Activated CD4-positive, alpha-beta T cell treated with anti-CD3 and anti-CD28 coated beads, Interleukin-10, Interleukin-2, amounts not matched to agents 100 ng/mL and 50 ng/mL, durations not matched to agents 16 hours and 8 hours (primary cell): ENCODE data around the gene FBRS.
"Not testable (repeated sequence)": the region's sequence is repeated elsewhere in the genome, so short reads cannot be mapped to it uniquely, and the experiment has no call there.

ENCODE experiments used
- DNase-seq: peaks from one replicate; pipeline ENCODE4 v3.0.0-alpha.2; 2020

The FBRS gene

GRCh38 chr16:30665830-30666190 is 7.6 kb downstream of the FBRS start:
- no peak for DNase-seq

- no peak for DNase-seq
Measured at GRCh38 chr16:30666681-30667080, 8.4 kb downstream of the FBRS start.

GRCh38 chr16:30667361-30667905 is 9.2 kb downstream of the FBRS start:
- DNase-seq, result no peak

- DNase-seq, result no peak
Measured at GRCh38 chr16:30668393-30668792, 10.2 kb downstream of the FBRS start.

- no peak for DNase-seq
Measured at GRCh38 chr16:30669026-30669902, 11.0 kb downstream of the FBRS start.

GRCh38 chr16:30669903-30670824 is 11.9 kb downstream of the FBRS start:
- DNase-seq, result no peak

- DNase-seq, result no peak
Measured at GRCh38 chr16:30675143-30675542, 16.9 kb downstream of the FBRS start.

- no peak for DNase-seq
Measured at GRCh38 chr16:30677931-30678585, 19.8 kb downstream of the FBRS start.

- DNase-seq, result no peak
Measured at GRCh38 chr16:30678586-30678970, 20.3 kb downstream of the FBRS start.

- no peak for DNase-seq
Measured at GRCh38 chr16:30680326-30680725, 22.1 kb downstream of the FBRS start.

GRCh38 chr16:30688701-30689100 is 30.5 kb downstream of the FBRS start:
- DNase-seq, result no peak

- DNase-seq, result no peak
Measured at GRCh38 chr16:30691907-30692306, 33.7 kb downstream of the FBRS start.

- no peak for DNase-seq
Measured at GRCh38 chr16:30692396-30693064, 34.3 kb downstream of the FBRS start.

GRCh38 chr16:30694926-30695693 is 36.9 kb downstream of the FBRS start:
- no peak for DNase-seq

- not testable (repeated sequence) for DNase-seq
Measured at GRCh38 chr16:30696646-30697045, 38.4 kb downstream of the FBRS start.

- DNase-seq, result no peak
Measured at GRCh38 chr16:30697264-30698138, 39.3 kb downstream of the FBRS start.

- DNase-seq, result peak; percentile 100
Measured at GRCh38 chr16:30698139-30698815, 40.0 kb downstream of the FBRS start.

- peak; percentile 94 for DNase-seq
Measured at GRCh38 chr16:30698816-30699614, 40.8 kb downstream of the FBRS start, which contains the start of gene SRCAP. SRCAP (plus strand) TSS chr16:30699171; CDS start chr16:30700825, 1,654 bp downstream.

- no peak for DNase-seq
Measured at GRCh38 chr16:30699615-30700099, 41.4 kb downstream of the FBRS start.
